Osteocyte (in vitro differentiated cells): Measurements from ENCODE around the gene PRUNE2. TPM values are rescaled to one million over a fixed set of nuclear protein-coding genes. Genes with fewer than 3 reads are reported as not detected.

ENCODE experiments used
- DNase-seq: peaks from one replicate; pipeline ENCODE4 v3.0.0; 2021; ENCODE audit warnings: mixed read lengths; ENCODE audit not compliant: unreplicated experiment; ENCODE audit errors: extremely low spot score
- H3K27ac Mint-ChIP-seq: one replicate; pipeline ENCODE4 v1.8.0; 2021; ENCODE audit warnings: mild to moderate bottlenecking, mixed read lengths; ENCODE audit not compliant: unreplicated experiment
- H3K27me3 Mint-ChIP-seq: one replicate; pipeline ENCODE4 v1.8.0; 2021; ENCODE audit warnings: mixed read lengths; ENCODE audit not compliant: unreplicated experiment
- H3K36me3 Mint-ChIP-seq: one replicate; pipeline ENCODE4 v1.8.0; 2021; ENCODE audit warnings: mixed read lengths; ENCODE audit not compliant: unreplicated experiment
- H3K4me1 Mint-ChIP-seq: one replicate; pipeline ENCODE4 v1.8.0; 2021; ENCODE audit warnings: mixed read lengths; ENCODE audit not compliant: unreplicated experiment
- H3K4me3 Mint-ChIP-seq: one replicate; pipeline ENCODE4 v1.8.0; 2021; ENCODE audit warnings: mild to moderate bottlenecking, moderate library complexity, mixed read lengths; ENCODE audit not compliant: unreplicated experiment
- H3K9me3 Mint-ChIP-seq: one replicate; pipeline ENCODE4 v1.8.0; 2021; ENCODE audit warnings: mixed read lengths; ENCODE audit not compliant: unreplicated experiment
- total RNA-seq: library from RNA; stranded (reverse); gene quantifications from 2 replicates; pipeline ENCODE4 v1.2.1, GENCODE V29; 2021
- TF ChIP-seq, protein P1 (sequence below): fragments of 200-600 bp; sonication (generic); IDR thresholded peaks from 2 replicates; pipeline ENCODE4 v1.5.0; 2021; ENCODE audit warnings: antibody characterized with exemption, mild to moderate bottlenecking, moderate library complexity

Gene PRUNE2
- total RNA-seq, 1 donor from 2014 or later: 1.0 TPM

DNA sequence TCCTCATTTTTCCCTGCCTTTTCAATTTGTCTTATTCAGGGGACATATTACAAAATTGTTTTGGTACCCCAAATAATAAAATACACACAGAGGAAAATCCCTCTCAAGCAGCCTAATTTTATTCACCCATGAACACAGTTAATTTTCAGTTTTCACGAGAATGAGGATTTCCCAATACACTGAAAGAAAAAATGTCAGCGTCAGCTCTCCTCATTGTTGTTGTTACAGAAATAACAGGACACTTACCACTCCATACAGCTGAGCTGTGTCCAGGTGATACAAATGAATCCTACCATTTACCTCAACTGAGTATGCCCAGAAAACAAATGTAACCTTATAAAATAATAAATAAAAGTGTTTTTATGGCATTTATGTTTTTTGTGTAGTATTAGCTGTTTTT, 286.3 kb downstream of the PRUNE2 start:
- H3K9me3 Mint-ChIP-seq: no peaks in the 10 kb centered on the region

DNA sequence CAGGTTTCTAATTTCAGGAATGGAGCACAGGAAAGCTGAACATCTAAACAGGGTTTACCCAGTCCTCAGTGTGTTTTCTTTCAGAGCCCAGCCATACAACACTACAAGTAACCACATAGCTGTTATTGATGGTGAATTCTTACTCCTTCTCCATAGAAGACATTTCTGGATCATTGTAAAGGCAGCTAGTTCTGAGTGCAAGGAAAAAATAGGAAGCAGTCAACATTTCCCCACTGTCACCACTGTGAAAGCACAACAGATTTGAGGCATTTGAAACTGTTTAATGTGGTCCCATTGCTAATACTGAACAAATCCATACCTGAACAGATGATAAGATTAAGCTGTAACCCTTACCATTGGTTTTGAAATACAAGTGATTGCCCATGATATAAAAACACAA, 286.7 kb downstream of the PRUNE2 start:
- H3K36me3 Mint-ChIP-seq: no peaks in the 10 kb centered on the region
- H3K27ac Mint-ChIP-seq: peak overlapping the region; percentile 11
- DNase-seq: no peak
- no peak overlapping the region for H3K4me3 Mint-ChIP-seq
- H3K27me3 Mint-ChIP-seq: peaks cover 2% of the 10 kb centered on the region
- no peaks in the 10 kb centered on the region for H3K9me3 Mint-ChIP-seq
- H3K4me1 Mint-ChIP-seq: peaks cover 18% of the 10 kb centered on the region
- TF ChIP-seq, protein P1, sequence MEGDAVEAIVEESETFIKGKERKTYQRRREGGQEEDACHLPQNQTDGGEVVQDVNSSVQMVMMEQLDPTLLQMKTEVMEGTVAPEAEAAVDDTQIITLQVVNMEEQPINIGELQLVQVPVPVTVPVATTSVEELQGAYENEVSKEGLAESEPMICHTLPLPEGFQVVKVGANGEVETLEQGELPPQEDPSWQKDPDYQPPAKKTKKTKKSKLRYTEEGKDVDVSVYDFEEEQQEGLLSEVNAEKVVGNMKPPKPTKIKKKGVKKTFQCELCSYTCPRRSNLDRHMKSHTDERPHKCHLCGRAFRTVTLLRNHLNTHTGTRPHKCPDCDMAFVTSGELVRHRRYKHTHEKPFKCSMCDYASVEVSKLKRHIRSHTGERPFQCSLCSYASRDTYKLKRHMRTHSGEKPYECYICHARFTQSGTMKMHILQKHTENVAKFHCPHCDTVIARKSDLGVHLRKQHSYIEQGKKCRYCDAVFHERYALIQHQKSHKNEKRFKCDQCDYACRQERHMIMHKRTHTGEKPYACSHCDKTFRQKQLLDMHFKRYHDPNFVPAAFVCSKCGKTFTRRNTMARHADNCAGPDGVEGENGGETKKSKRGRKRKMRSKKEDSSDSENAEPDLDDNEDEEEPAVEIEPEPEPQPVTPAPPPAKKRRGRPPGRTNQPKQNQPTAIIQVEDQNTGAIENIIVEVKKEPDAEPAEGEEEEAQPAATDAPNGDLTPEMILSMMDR: no peak

More for the DNA sequence above, 286.3 kb downstream of the PRUNE2 start:
- H3K4me1 Mint-ChIP-seq: peaks cover 22% of the 10 kb centered on the region
- H3K27me3 Mint-ChIP-seq: peaks cover 2% of the 10 kb centered on the region
- TF ChIP-seq, protein P1: no peak
- no peak overlapping the region for H3K4me3 Mint-ChIP-seq
- no peaks in the 10 kb centered on the region for H3K36me3 Mint-ChIP-seq
- no peak for DNase-seq
- H3K27ac Mint-ChIP-seq: peak overlapping the region; percentile 11

DNA sequence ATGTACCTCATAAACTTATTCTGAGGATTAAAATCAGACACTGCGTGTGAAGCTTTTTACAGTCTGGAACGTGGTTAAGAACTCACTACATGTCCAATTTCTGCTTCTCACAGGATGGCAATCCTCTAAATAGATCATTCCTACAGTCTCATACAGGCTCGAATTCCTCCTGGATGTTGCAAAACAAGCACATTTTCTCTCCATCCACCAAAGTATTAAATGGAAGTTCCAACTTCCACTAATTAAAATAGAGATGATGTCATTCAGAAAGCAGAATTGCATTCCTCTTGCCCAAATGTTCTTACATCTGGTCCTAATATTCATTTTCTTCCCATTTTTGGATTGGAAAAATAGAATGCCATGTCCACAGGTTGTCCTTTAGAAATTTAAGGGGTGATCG, 287.2 kb downstream of the PRUNE2 start:
- Mint-ChIP-seq H3K27ac (peak overlapping the region; percentile 11), H3K36me3 (no peaks in the 10 kb centered on the region), H3K27me3 (peaks cover 2% of the 10 kb centered on the region), H3K4me3 (no peak overlapping the region), H3K4me1 (peaks cover 15% of the 10 kb centered on the region), H3K9me3 (no peaks in the 10 kb centered on the region)
- TF ChIP-seq, protein P1: no peak
- DNase-seq: no peak

DNA sequence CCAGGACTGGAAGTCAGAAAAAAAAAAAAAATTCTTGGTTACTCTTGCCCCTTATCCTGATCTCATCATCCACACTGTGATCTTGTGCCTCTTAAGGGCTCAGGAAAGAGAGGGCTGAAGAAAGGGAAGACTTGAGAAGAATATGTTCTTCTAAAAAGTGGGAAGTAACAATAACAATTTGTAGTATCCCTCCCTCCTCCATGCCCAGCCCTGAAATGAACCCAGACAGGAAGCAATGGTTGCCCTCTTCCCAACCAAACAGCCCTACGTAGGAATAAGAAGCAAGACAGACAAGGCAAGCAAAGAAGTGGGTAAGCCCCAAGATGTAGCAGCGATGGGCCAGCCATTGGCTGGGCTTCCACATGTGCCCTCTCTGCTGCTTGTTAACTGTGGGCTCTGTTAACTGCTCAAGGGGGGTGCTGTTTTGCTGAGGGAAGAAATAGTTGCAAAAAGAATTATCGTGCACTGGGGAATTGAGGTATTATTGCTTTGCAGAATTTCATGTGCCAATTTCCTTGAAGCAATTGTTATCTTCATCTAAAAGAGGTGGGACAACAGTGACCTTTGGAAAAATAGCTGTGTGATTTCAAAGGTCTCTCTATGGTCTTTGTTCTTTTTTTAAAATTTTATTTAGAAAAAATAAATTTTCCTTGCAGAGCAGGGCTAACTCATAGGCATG, 288.3 kb downstream of the PRUNE2 start:
- Mint-ChIP-seq H3K4me1 (peaks cover 15% of the 10 kb centered on the region), H3K27ac (no peak overlapping the region), H3K4me3 (no peak overlapping the region), H3K36me3 (no peaks in the 10 kb centered on the region), H3K27me3 (peaks cover 2% of the 10 kb centered on the region), H3K9me3 (no peaks in the 10 kb centered on the region)
- TF ChIP-seq, protein P1: no peak
- DNase-seq: no peak

DNA sequence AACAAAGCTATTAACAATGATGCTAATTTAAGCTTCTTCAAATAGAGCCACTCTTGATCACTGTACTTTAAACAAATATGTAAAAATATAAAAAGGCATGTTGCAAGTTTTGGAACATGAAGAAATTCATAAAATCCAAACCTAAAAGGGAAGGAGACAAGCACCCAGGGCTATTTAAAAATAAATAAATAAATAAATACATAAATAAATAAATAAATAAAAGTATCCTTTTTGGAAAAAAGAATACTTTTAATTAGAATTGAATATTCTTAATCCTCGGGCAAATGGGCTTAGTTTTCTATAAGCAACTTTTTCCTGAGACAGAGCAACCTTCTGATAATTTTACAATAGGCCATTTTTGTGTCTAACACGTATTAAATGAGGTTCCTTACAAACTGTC, 289.1 kb downstream of the PRUNE2 start:
- no peaks in the 10 kb centered on the region for H3K36me3 Mint-ChIP-seq
- H3K27me3 Mint-ChIP-seq: peaks cover 2% of the 10 kb centered on the region
- H3K4me1 Mint-ChIP-seq: peaks cover 15% of the 10 kb centered on the region
- TF ChIP-seq, protein P1: no peak
- no peaks in the 10 kb centered on the region for H3K9me3 Mint-ChIP-seq
- no peak for DNase-seq
- no peak overlapping the region for H3K27ac Mint-ChIP-seq
- H3K4me3 Mint-ChIP-seq: no peak overlapping the region
